Activated CD8-positive, alpha-beta memory T cell treated with anti-CD3 and anti-CD28 coated beads for 36 hours (primary cell): ENCODE data around the gene SPTBN1. TPM values are rescaled to one million over a fixed set of nuclear protein-coding genes. Genes with fewer than 3 reads are reported as not detected.

Experiments used
- CTCF ChIA-PET: fragments of 350-600 bp; sonication (Branson Sonifier 250); formaldehyde crosslinking; loops from one replicate; lab custom pipeline; 2021; ENCODE audit warnings: antibody characterized with exemption; lab: Charles Lee
- POLR2A ChIA-PET: fragments of 350-600 bp; sonication (Branson Sonifier 250); formaldehyde crosslinking; loops from one replicate; lab custom pipeline; 2021; ENCODE audit warnings: antibody characterized with exemption; lab: Charles Lee
- total RNA-seq, 2 experiments: library from RNA; stranded (reverse); gene quantifications; one replicate each; pipeline ENCODE4 v1.2.3, GENCODE V29; 2021

SPTBN1 gene
- total RNA-seq, 2 experiments from 2014 or later, result 42.1 to 42.5 TPM

- POLR2A ChIA-PET, result no interaction called here
- CTCF ChIA-PET, result no interaction called here
Observed at GRCh38 chr2:54540194-54540593, 84.1 kb downstream of the SPTBN1 start.

GRCh38 chr2:54541995-54542394 is 85.9 kb downstream of the SPTBN1 start:
- CTCF ChIA-PET, result no interaction called here

GRCh38 chr2:54543733-54544396 is 87.7 kb downstream of the SPTBN1 start:
- ChIA-PET CTCF (interaction anchor here (1.4 kb wide), 1 partner anchor 82 kb away, joined by 3 read pairs; no protein-coding TSS in a partner anchor), POLR2A (no interaction called here)

More at GRCh38 chr2:54541995-54542394, 85.9 kb downstream of the SPTBN1 start:
- POLR2A ChIA-PET, result no interaction called here

- POLR2A ChIA-PET, result no interaction called here
Observed at GRCh38 chr2:54545702-54546450, 89.7 kb downstream of the SPTBN1 start.

GRCh38 chr2:54546518-54546917 is 90.4 kb downstream of the SPTBN1 start:
- CTCF ChIA-PET, result interaction anchor here (0.7 kb wide), 1 partner anchor 66 kb away, joined by 3 read pairs; no protein-coding TSS in a partner anchor
- POLR2A ChIA-PET, result interaction anchor here (1.6 kb wide), 1 partner anchor 12 kb away, joined by 4 read pairs; no protein-coding TSS in a partner anchor

More at GRCh38 chr2:54545702-54546450, 89.7 kb downstream of the SPTBN1 start:
- CTCF ChIA-PET, result no interaction called here

- ChIA-PET CTCF (interaction anchor here (0.7 to 1.2 kb wide), 2 partner anchors 11 to 65 kb away, joined by 3 read pairs; no protein-coding TSS in a partner anchor), POLR2A (interaction anchor here (1.6 kb wide), 1 partner anchor 11 kb away, joined by 4 read pairs; no protein-coding TSS in a partner anchor)
Observed at GRCh38 chr2:54546923-54547720, 91.0 kb downstream of the SPTBN1 start.

GRCh38 chr2:54549430-54549829 is 93.3 kb downstream of the SPTBN1 start:
- CTCF ChIA-PET, result no interaction called here
- POLR2A ChIA-PET, result no interaction called here

GRCh38 chr2:54549917-54550518 is 93.9 kb downstream of the SPTBN1 start:
- ChIA-PET CTCF (no interaction called here), POLR2A (no interaction called here)

GRCh38 chr2:54550547-54550946 is 94.4 kb downstream of the SPTBN1 start:
- POLR2A ChIA-PET, result interaction anchor here (0.6 kb wide), 1 partner anchor 780 kb away, joined by 7 read pairs; no protein-coding TSS in a partner anchor

GRCh38 chr2:54551123-54551756 is 95.1 kb downstream of the SPTBN1 start:
- POLR2A ChIA-PET, result interaction anchor here (0.6 kb wide), 1 partner anchor 781 kb away, joined by 7 read pairs; no protein-coding TSS in a partner anchor
- CTCF ChIA-PET, result interaction anchor here (1.0 kb wide), 1 partner anchor 20 kb away, joined by 3 read pairs; no protein-coding TSS in a partner anchor

More at GRCh38 chr2:54550547-54550946, 94.4 kb downstream of the SPTBN1 start:
- CTCF ChIA-PET, result interaction anchor here (1.0 kb wide), 1 partner anchor 20 kb away, joined by 3 read pairs; no protein-coding TSS in a partner anchor

GRCh38 chr2:54553075-54553474 is 96.9 kb downstream of the SPTBN1 start:
- CTCF ChIA-PET, result interaction anchor here (1.1 kb wide), 1 partner anchor 29 kb away, joined by 3 read pairs; no protein-coding TSS in a partner anchor
- POLR2A ChIA-PET, result no interaction called here

GRCh38 chr2:54553775-54554174 is 97.6 kb downstream of the SPTBN1 start:
- POLR2A ChIA-PET, result no interaction called here

GRCh38 chr2:54555318-54555837 is 99.3 kb downstream of the SPTBN1 start:
- ChIA-PET POLR2A (no interaction called here), CTCF (interaction anchor here (1.9 kb wide), 1 partner anchor 32 kb away, joined by 5 read pairs; no protein-coding TSS in a partner anchor)

More at GRCh38 chr2:54553775-54554174, 97.6 kb downstream of the SPTBN1 start:
- CTCF ChIA-PET, result interaction anchor here (0.5 to 1.9 kb wide), 3 partner anchors 30 to 131 kb away, joined by 3 to 5 read pairs (median 3); no protein-coding TSS in a partner anchor

GRCh38 chr2:54556621-54557121 is 100.5 kb downstream of the SPTBN1 start:
- POLR2A ChIA-PET, result interaction anchor here (0.5 kb wide), 1 partner anchor 9 kb away, joined by 6 read pairs; no protein-coding TSS in a partner anchor
- CTCF ChIA-PET, result interaction anchor here (0.7 kb wide), 1 partner anchor 561 kb away, joined by 3 read pairs; no protein-coding TSS in a partner anchor

- POLR2A ChIA-PET, result interaction anchor here (3.8 kb wide), 1 partner anchor 14 kb away, joined by 34 read pairs; no protein-coding TSS in a partner anchor
- CTCF ChIA-PET, result interaction anchor here (0.5 to 2.5 kb wide), 2 partner anchors 148 to 468 kb away, joined by 3 to 12 read pairs; no protein-coding TSS in a partner anchor
Observed at GRCh38 chr2:54557211-54557600, 101.1 kb downstream of the SPTBN1 start.

- ChIA-PET CTCF (interaction anchor here (0.5 to 7.4 kb wide), 9 partner anchors 10 to 588 kb away, joined by 3 to 56 read pairs (median 4); no protein-coding TSS in a partner anchor), POLR2A (interaction anchor here (1.1 to 3.8 kb wide), 6 partner anchors 9 to 34 kb away, joined by 4 to 34 read pairs (median 8); no protein-coding TSS in a partner anchor)
Observed at GRCh38 chr2:54557601-54558187, 101.6 kb downstream of the SPTBN1 start.
